Measurements from ENCODE around the gene FBXW10.
"Not testable (repeated sequence)": the region's sequence is repeated elsewhere in the genome, so short reads cannot be mapped to it uniquely, and the experiment has no call there.

DNA sequence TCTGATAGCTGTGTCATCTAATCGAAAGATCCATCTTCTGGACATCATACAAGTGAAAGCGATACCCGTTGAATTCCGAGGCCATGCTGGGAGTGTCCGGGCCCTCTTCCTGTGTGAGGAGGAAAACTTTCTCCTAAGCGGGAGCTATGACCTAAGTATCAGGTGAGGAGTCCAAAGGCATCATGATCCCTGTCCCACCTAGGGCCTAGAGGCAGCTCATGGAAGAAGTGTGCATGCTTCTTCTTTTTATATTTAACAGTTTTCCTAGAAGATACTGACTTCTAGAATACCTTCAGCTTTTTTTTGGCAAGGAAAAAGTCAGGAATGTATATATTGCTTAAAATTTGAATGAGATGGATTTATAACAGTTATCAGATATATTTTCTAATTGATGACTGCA is 14.5 kb downstream of the FBXW10 start:
- not testable (repeated sequence) for TF ChIP-seq POLR2A, POLR2AphosphoS5 (IDR thresholded peaks at IDR 0.05)
- TF ChIP-seq, protein P1, sequence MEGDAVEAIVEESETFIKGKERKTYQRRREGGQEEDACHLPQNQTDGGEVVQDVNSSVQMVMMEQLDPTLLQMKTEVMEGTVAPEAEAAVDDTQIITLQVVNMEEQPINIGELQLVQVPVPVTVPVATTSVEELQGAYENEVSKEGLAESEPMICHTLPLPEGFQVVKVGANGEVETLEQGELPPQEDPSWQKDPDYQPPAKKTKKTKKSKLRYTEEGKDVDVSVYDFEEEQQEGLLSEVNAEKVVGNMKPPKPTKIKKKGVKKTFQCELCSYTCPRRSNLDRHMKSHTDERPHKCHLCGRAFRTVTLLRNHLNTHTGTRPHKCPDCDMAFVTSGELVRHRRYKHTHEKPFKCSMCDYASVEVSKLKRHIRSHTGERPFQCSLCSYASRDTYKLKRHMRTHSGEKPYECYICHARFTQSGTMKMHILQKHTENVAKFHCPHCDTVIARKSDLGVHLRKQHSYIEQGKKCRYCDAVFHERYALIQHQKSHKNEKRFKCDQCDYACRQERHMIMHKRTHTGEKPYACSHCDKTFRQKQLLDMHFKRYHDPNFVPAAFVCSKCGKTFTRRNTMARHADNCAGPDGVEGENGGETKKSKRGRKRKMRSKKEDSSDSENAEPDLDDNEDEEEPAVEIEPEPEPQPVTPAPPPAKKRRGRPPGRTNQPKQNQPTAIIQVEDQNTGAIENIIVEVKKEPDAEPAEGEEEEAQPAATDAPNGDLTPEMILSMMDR (IDR thresholded peaks at IDR 0.05): not testable (repeated sequence)
